OCI-LY1 (cell line): ENCODE data around the gene NT5DC2.

Experiments used
- EZH2 ChIP-seq: fragments of 200-600 bp; sonication (generic), shearing (Covaris generic); IDR thresholded peaks from 2 replicates; pipeline ENCODE4 v1.8.0; 2017; ENCODE audit warnings: borderline replicate concordance, mixed run types, mild to moderate bottlenecking, antibody characterized with exemption, low read length, moderate library complexity, mixed read lengths
- TF ChIP-seq, protein P1 (sequence below): fragments of 200-600 bp; sonication (generic), shearing (Covaris generic); IDR thresholded peaks from 2 replicates; pipeline ENCODE4 v1.5.1; 2017; ENCODE audit warnings: mild to moderate bottlenecking, antibody characterized with exemption, low read length, moderate library complexity, mixed read lengths

DNA sequence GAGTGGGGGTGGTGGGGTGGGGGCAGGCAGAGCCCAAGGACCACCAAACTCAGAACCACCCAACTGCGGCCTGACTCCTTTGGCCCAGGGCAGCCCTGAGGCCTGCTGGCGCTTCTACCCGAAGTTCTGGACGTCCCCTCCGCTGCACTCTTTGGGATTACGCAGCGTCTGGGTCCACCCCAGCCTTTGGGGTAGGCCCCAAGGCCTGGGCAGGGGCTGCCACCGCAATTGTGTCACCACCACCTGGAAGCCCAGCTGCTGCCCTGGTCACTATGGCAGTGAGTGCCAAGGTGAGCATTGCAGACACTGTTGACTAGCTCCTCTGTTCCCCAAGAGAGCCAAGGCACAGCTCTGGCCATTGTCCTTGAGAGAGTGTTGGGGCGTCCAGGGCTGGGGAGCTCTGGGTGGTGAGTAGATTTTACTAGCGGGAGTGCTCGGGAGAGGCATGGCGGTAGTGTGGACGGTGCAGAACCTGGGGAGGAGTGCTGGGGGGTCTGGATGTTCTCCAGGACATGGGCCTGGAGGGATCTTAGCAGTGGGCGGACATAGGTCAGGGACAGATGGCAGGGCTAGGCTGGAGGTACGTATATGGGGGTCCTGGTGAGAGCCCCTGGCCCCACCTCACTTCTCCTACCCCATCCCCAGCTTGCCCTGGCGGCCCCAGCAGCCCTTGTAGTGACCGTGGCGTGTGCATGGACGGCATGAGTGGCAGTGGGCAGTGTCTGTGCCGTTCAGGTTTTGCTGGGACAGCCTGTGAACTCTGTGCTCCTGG is 12.8 kb downstream of the NT5DC2 start:
- TF ChIP-seq, protein P1, sequence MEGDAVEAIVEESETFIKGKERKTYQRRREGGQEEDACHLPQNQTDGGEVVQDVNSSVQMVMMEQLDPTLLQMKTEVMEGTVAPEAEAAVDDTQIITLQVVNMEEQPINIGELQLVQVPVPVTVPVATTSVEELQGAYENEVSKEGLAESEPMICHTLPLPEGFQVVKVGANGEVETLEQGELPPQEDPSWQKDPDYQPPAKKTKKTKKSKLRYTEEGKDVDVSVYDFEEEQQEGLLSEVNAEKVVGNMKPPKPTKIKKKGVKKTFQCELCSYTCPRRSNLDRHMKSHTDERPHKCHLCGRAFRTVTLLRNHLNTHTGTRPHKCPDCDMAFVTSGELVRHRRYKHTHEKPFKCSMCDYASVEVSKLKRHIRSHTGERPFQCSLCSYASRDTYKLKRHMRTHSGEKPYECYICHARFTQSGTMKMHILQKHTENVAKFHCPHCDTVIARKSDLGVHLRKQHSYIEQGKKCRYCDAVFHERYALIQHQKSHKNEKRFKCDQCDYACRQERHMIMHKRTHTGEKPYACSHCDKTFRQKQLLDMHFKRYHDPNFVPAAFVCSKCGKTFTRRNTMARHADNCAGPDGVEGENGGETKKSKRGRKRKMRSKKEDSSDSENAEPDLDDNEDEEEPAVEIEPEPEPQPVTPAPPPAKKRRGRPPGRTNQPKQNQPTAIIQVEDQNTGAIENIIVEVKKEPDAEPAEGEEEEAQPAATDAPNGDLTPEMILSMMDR, result no peak
- no peak for TF ChIP-seq EZH2
